ENCODE results near the gene SMCO3. TPM values are rescaled to one million over a fixed set of nuclear protein-coding genes. Genes with fewer than 3 reads are reported as not detected.

The SMCO3 gene
- total and polyA plus RNA-seq, 2 of the 8 experiments (the other 6 are each of a cell fraction or from before 2014, with no cell fraction given): not detected

DNA sequence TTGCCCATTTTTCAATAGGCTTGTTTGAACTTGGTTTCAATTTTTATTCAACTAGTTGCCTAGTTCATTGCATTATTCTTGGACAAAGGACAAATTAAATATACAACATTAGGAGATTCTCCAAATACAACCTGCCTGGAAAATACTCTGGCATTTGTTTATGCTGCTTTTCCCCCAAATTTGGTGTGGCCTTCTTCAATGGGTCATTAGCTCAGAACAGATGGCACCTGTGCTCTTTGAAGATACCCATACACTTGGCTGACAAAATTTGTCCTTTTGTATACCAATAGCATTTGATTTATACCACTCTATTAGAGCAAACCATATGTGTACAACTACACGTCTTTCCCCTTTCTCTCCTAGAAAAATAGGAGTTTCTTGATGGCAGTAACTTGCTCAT lies 46.4 kb downstream of the SMCO3 start (continued):
- TF ChIP-seq, protein P1, sequence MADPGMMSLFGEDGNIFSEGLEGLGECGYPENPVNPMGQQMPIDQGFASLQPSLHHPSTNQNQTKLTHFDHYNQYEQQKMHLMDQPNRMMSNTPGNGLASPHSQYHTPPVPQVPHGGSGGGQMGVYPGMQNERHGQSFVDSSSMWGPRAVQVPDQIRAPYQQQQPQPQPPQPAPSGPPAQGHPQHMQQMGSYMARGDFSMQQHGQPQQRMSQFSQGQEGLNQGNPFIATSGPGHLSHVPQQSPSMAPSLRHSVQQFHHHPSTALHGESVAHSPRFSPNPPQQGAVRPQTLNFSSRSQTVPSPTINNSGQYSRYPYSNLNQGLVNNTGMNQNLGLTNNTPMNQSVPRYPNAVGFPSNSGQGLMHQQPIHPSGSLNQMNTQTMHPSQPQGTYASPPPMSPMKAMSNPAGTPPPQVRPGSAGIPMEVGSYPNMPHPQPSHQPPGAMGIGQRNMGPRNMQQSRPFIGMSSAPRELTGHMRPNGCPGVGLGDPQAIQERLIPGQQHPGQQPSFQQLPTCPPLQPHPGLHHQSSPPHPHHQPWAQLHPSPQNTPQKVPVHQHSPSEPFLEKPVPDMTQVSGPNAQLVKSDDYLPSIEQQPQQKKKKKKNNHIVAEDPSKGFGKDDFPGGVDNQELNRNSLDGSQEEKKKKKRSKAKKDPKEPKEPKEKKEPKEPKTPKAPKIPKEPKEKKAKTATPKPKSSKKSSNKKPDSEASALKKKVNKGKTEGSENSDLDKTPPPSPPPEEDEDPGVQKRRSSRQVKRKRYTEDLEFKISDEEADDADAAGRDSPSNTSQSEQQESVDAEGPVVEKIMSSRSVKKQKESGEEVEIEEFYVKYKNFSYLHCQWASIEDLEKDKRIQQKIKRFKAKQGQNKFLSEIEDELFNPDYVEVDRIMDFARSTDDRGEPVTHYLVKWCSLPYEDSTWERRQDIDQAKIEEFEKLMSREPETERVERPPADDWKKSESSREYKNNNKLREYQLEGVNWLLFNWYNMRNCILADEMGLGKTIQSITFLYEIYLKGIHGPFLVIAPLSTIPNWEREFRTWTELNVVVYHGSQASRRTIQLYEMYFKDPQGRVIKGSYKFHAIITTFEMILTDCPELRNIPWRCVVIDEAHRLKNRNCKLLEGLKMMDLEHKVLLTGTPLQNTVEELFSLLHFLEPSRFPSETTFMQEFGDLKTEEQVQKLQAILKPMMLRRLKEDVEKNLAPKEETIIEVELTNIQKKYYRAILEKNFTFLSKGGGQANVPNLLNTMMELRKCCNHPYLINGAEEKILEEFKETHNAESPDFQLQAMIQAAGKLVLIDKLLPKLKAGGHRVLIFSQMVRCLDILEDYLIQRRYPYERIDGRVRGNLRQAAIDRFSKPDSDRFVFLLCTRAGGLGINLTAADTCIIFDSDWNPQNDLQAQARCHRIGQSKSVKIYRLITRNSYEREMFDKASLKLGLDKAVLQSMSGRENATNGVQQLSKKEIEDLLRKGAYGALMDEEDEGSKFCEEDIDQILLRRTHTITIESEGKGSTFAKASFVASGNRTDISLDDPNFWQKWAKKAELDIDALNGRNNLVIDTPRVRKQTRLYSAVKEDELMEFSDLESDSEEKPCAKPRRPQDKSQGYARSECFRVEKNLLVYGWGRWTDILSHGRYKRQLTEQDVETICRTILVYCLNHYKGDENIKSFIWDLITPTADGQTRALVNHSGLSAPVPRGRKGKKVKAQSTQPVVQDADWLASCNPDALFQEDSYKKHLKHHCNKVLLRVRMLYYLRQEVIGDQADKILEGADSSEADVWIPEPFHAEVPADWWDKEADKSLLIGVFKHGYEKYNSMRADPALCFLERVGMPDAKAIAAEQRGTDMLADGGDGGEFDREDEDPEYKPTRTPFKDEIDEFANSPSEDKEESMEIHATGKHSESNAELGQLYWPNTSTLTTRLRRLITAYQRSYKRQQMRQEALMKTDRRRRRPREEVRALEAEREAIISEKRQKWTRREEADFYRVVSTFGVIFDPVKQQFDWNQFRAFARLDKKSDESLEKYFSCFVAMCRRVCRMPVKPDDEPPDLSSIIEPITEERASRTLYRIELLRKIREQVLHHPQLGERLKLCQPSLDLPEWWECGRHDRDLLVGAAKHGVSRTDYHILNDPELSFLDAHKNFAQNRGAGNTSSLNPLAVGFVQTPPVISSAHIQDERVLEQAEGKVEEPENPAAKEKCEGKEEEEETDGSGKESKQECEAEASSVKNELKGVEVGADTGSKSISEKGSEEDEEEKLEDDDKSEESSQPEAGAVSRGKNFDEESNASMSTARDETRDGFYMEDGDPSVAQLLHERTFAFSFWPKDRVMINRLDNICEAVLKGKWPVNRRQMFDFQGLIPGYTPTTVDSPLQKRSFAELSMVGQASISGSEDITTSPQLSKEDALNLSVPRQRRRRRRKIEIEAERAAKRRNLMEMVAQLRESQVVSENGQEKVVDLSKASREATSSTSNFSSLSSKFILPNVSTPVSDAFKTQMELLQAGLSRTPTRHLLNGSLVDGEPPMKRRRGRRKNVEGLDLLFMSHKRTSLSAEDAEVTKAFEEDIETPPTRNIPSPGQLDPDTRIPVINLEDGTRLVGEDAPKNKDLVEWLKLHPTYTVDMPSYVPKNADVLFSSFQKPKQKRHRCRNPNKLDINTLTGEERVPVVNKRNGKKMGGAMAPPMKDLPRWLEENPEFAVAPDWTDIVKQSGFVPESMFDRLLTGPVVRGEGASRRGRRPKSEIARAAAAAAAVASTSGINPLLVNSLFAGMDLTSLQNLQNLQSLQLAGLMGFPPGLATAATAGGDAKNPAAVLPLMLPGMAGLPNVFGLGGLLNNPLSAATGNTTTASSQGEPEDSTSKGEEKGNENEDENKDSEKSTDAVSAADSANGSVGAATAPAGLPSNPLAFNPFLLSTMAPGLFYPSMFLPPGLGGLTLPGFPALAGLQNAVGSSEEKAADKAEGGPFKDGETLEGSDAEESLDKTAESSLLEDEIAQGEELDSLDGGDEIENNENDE (IDR thresholded peaks at IDR 0.05; ENCODE audit: insufficient replicate concordance, low read length): no peak
- TF ChIP-seq EGR1 (IDR thresholded peaks at IDR 0.05; ENCODE audit: borderline replicate concordance, low read depth, low read length) (no peak), POLR2A (IDR thresholded peaks at IDR 0.05; ENCODE audit: control extremely low read depth in 1 of 2, low read depth in 2 of 2, low read length in 2 of 2) (peak in 1 of 2 experiments; percentile 72; a peak in 1 of 3 replicates), POU5F1 (IDR thresholded peaks at IDR 0.05; ENCODE audit: low read depth, low read length) (no peak)

Data from H1 (cell line).